Uterus (tissue), 2 donors: ENCODE data around the gene ZNF775.

ENCODE experiments used
- CTCF ChIP-seq, 4 experiments: fragments of 200-600 bp in 2 of 4; fragments of 450-650 bp in 2 of 4; sonication (generic) in 2 of 4; IDR thresholded peaks; one replicate each; pipeline ENCODE4 v1.5.1; 2016 to 2019; ENCODE audit warnings: antibody characterized with exemption in 4 of 4, mild to moderate bottlenecking in 2 of 4, moderate library complexity in 1 of 4
- POLR2A ChIP-seq, 2 donors: fragments of 450-650 bp; IDR thresholded peaks; one replicate each; pipeline ENCODE4 v1.6.1; 2016; ENCODE audit warnings: antibody characterized with exemption in 2 of 2, mild to moderate bottlenecking in 1 of 2, moderate library complexity in 1 of 2

GRCh38 chr7:150368884-150369747 is 10.0 kb upstream of the ZNF775 start:
- TF ChIP-seq CTCF (IDR thresholded peaks at IDR 0.05) (no peak), POLR2A (IDR thresholded peaks at IDR 0.05) (peak in 1 of 2 donors; percentile 41)
